GM19395 (cell line): ENCODE results near the gene AGAP1.
"Not testable (repeated sequence)": the region's sequence is repeated elsewhere in the genome, so short reads cannot be mapped to it uniquely, and the experiment has no call there.

ENCODE experiments used
- ATAC-seq: cut with Tn5 transposase; IDR thresholded peaks from one replicate; pipeline ENCODE4 v1.9.1; 2021; ENCODE audit warnings: mild to moderate bottlenecking, moderate library complexity; ENCODE audit not compliant: unreplicated experiment

AGAP1 gene

GRCh38 chr2:235928751-235929370, 435.0 kb downstream of the AGAP1 start:
- ATAC-seq = no peak

- ATAC-seq = no peak
Observed at GRCh38 chr2:235930701-235931100, 436.9 kb downstream of the AGAP1 start.

GRCh38 chr2:235931676-235932075, 437.8 kb downstream of the AGAP1 start:
- no peak for ATAC-seq

- ATAC-seq = no peak
Observed at GRCh38 chr2:235934059-235934773, 440.4 kb downstream of the AGAP1 start.

- ATAC-seq = no peak
Observed at GRCh38 chr2:235934774-235935484, 441.1 kb downstream of the AGAP1 start.

GRCh38 chr2:235935773-235936172, 441.9 kb downstream of the AGAP1 start:
- no peak for ATAC-seq

- no peak for ATAC-seq
Observed at GRCh38 chr2:235936493-235936892, 442.6 kb downstream of the AGAP1 start.

GRCh38 chr2:235937087-235937486, 443.2 kb downstream of the AGAP1 start:
- ATAC-seq = no peak

GRCh38 chr2:235937526-235937925, 443.7 kb downstream of the AGAP1 start:
- ATAC-seq = no peak

GRCh38 chr2:235937936-235938335, 444.1 kb downstream of the AGAP1 start:
- no peak for ATAC-seq

GRCh38 chr2:235938611-235939010, 444.8 kb downstream of the AGAP1 start:
- no peak for ATAC-seq

GRCh38 chr2:235939471-235939870, 445.6 kb downstream of the AGAP1 start:
- ATAC-seq = no peak

GRCh38 chr2:235940330-235940729, 446.5 kb downstream of the AGAP1 start:
- no peak for ATAC-seq

- ATAC-seq = no peak
Observed at GRCh38 chr2:235944591-235944990, 450.7 kb downstream of the AGAP1 start.

GRCh38 chr2:235945608-235946140, 451.8 kb downstream of the AGAP1 start:
- no peak for ATAC-seq

- no peak for ATAC-seq
Observed at GRCh38 chr2:235946590-235946989, 452.7 kb downstream of the AGAP1 start.

GRCh38 chr2:235947055-235947454, 453.2 kb downstream of the AGAP1 start:
- ATAC-seq = not testable (repeated sequence)

- no peak for ATAC-seq
Observed at GRCh38 chr2:235949567-235950472, 456.0 kb downstream of the AGAP1 start.

- ATAC-seq = no peak
Observed at GRCh38 chr2:235950473-235950809, 456.6 kb downstream of the AGAP1 start.

- no peak for ATAC-seq
Observed at GRCh38 chr2:235951493-235951892, 457.6 kb downstream of the AGAP1 start.

GRCh38 chr2:235951982-235952381, 458.1 kb downstream of the AGAP1 start:
- ATAC-seq = no peak
